Right atrium auricular region (tissue), 2 donors: ENCODE measurements around the gene CDYL. TPM values are rescaled to one million over a fixed set of nuclear protein-coding genes. Genes with fewer than 3 reads are reported as not detected.

ENCODE experiments used
- DNase-seq: peaks from one replicate; pipeline ENCODE4 v3.0.0-alpha.2; 2019; ENCODE audit warnings: low spot score
- H3K27ac ChIP-seq, 2 donors: fragments of 200-600 bp; sonication (generic); 1 replicate in 1 of 2; 2 replicates in 1 of 2; pipeline ENCODE4 v1.5.1; 2016 to 2019
- H3K27me3 ChIP-seq, 2 donors: fragments of 200-600 bp; sonication (generic); one replicate each; pipeline versions ENCODE4 v1.5.1 to v1.6.0; 2017 to 2019
- H3K36me3 ChIP-seq: fragments of 200-600 bp; sonication (generic); one replicate; pipeline ENCODE4 v1.5.1; 2016
- H3K4me1 ChIP-seq, 2 donors: fragments of 200-600 bp; sonication (generic); one replicate each; pipeline versions ENCODE4 v1.5.1 to v1.6.0; 2017 to 2019
- H3K4me3 ChIP-seq, 2 donors: fragments of 200-600 bp; sonication (generic); 1 replicate in 1 of 2; 2 replicates in 1 of 2; pipeline ENCODE4 v1.5.1; 2017 to 2019; ENCODE audit warnings: mild to moderate bottlenecking in 1 of 2, moderate library complexity in 1 of 2
- H3K9me3 ChIP-seq, 2 donors: fragments of 200-600 bp; sonication (generic); one replicate each; pipeline ENCODE4 v1.5.1; 2019
- total RNA-seq, 2 donors: library from RNA; depleted of rRNA; stranded (reverse); fragments of >200 nt; gene quantifications; one replicate each; pipeline ENCODE4 v1.1.0, GENCODE V29; 2016
- TF ChIP-seq, protein P1 (sequence below), 2 donors: fragments of 200-600 bp; sonication (generic); IDR thresholded peaks; one replicate each; pipeline ENCODE4 v1.5.1; 2019; ENCODE audit warnings: antibody characterized with exemption in 2 of 2

CDYL gene
- total RNA-seq, 2 donors from 2014 or later = 23.7 to 28.9 TPM

GRCh38 chr6:4920914-4921410, 144.8 kb downstream of the CDYL start:
- no peaks in the 10 kb centered on the region for H3K27me3 ChIP-seq
- no peaks in the 10 kb centered on the region for H3K36me3 ChIP-seq
- H3K4me3 ChIP-seq = no peak overlapping the region
- no peaks in the 10 kb centered on the region for H3K4me1 ChIP-seq
- no peaks in the 10 kb centered on the region for H3K9me3 ChIP-seq
- TF ChIP-seq, protein P1, sequence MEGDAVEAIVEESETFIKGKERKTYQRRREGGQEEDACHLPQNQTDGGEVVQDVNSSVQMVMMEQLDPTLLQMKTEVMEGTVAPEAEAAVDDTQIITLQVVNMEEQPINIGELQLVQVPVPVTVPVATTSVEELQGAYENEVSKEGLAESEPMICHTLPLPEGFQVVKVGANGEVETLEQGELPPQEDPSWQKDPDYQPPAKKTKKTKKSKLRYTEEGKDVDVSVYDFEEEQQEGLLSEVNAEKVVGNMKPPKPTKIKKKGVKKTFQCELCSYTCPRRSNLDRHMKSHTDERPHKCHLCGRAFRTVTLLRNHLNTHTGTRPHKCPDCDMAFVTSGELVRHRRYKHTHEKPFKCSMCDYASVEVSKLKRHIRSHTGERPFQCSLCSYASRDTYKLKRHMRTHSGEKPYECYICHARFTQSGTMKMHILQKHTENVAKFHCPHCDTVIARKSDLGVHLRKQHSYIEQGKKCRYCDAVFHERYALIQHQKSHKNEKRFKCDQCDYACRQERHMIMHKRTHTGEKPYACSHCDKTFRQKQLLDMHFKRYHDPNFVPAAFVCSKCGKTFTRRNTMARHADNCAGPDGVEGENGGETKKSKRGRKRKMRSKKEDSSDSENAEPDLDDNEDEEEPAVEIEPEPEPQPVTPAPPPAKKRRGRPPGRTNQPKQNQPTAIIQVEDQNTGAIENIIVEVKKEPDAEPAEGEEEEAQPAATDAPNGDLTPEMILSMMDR (IDR thresholded peaks at IDR 0.05) = no peak
- DNase-seq = no peak
- no peak overlapping the region for H3K27ac ChIP-seq

DNA sequence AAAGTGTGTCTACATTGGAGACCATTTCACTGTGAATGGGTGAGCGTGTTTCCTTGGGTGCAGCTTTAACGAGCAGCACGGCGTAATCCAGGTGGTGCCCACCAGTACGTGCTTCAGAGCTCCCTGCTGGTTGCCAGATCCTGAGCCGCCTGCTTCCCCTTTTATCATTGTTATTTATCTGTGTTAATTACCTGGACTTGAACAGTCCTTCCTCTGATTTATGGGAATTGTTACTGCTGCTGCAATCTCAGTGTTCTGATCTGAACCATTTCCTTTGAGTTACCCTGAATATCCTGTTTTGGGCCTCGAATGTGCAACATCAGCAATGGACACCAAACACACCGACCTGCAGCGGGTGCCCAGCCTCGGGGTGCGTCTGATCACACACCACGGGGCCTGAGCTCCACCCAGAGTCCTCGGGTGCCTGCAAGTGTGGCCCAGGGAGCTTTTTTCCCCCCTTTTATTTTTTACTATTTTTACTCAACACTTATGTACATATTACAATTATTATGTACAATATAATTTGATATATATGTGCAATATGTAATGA, 146.4 kb downstream of the CDYL start:
- TF ChIP-seq, protein P1 (IDR thresholded peaks at IDR 0.05) = no peak
- no peak overlapping the region for H3K27ac ChIP-seq
- DNase-seq = no peak
- H3K9me3 ChIP-seq = no peaks in the 10 kb centered on the region
- no peaks in the 10 kb centered on the region for H3K27me3 ChIP-seq
- H3K36me3 ChIP-seq = no peaks in the 10 kb centered on the region
- no peaks in the 10 kb centered on the region for H3K4me1 ChIP-seq
- no peak overlapping the region for H3K4me3 ChIP-seq

DNA sequence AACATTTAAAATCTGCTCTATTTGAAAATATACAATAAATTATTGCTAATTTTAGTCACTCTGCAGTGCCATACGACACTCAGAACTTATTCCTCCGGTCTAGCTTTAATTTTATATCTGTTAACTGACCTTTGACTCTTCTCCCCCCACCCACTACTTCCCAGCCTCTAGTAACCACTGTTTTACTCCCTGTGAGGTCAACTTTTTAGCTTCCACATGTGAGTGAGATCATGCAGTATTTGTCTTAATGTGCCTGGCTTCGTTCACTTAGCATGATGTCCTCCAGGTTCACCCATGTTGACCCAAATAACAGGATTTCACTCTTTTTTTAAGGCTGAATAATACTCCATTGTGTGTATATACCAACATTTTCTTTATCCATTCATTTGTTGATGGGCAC, 146.9 kb downstream of the CDYL start:
- Histone ChIP-seq H3K27ac (no peak overlapping the region), H3K4me1 (no peaks in the 10 kb centered on the region)

GRCh38 chr6:4924661-4925271, 148.6 kb downstream of the CDYL start:
- DNase-seq = no peak
- Histone ChIP-seq H3K4me1 (peaks cover 0 to under 1% of the 10 kb centered on the region in 2 donors), H3K4me3 (no peak overlapping the region), H3K9me3 (no peaks in the 10 kb centered on the region), H3K36me3 (no peaks in the 10 kb centered on the region), H3K27ac (no peak overlapping the region), H3K27me3 (no peaks in the 10 kb centered on the region)
- TF ChIP-seq, protein P1 (IDR thresholded peaks at IDR 0.05) = no peak

More for the DNA sequence above, 146.9 kb downstream of the CDYL start:
- no peak for DNase-seq
- H3K9me3 ChIP-seq = no peaks in the 10 kb centered on the region
- no peaks in the 10 kb centered on the region for H3K27me3 ChIP-seq
- TF ChIP-seq, protein P1 (IDR thresholded peaks at IDR 0.05) = no peak
- no peak overlapping the region for H3K4me3 ChIP-seq
- H3K36me3 ChIP-seq = no peaks in the 10 kb centered on the region

DNA sequence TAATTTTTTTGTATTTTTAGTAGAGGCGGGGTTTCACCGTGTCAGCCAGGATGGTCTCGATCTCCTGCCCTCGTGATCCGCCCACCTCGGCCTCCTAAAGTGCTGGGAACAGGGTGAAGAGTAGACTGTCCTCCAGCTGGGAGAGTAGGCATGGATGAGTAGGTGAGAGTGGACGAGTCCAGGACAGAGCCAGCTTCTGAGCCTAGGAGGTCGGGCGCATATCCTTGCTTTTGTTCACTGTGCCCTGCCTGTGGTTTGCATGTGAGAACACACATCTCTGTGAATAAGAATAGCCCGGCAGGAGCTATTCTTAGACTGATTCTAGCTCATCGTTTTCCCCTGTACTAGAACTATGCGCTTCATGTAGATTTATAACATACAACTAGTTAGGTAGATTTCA, 149.4 kb downstream of the CDYL start:
- Histone ChIP-seq H3K27ac (no peak overlapping the region), H3K4me1 (peaks cover 0 to 8% of the 10 kb centered on the region in 2 donors), H3K27me3 (no peaks in the 10 kb centered on the region), H3K4me3 (no peak overlapping the region), H3K36me3 (no peaks in the 10 kb centered on the region), H3K9me3 (no peaks in the 10 kb centered on the region)
- no peak for DNase-seq
- TF ChIP-seq, protein P1 (IDR thresholded peaks at IDR 0.05) = no peak
